ENCODE results near the gene RENBP.

- no peak for TF ChIP-seq POLR2A (IDR thresholded peaks at IDR 0.05)
- TF ChIP-seq, protein P1, sequence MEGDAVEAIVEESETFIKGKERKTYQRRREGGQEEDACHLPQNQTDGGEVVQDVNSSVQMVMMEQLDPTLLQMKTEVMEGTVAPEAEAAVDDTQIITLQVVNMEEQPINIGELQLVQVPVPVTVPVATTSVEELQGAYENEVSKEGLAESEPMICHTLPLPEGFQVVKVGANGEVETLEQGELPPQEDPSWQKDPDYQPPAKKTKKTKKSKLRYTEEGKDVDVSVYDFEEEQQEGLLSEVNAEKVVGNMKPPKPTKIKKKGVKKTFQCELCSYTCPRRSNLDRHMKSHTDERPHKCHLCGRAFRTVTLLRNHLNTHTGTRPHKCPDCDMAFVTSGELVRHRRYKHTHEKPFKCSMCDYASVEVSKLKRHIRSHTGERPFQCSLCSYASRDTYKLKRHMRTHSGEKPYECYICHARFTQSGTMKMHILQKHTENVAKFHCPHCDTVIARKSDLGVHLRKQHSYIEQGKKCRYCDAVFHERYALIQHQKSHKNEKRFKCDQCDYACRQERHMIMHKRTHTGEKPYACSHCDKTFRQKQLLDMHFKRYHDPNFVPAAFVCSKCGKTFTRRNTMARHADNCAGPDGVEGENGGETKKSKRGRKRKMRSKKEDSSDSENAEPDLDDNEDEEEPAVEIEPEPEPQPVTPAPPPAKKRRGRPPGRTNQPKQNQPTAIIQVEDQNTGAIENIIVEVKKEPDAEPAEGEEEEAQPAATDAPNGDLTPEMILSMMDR (IDR thresholded peaks at IDR 0.05), result no peak
Observed at GRCh38 chrX:153968754-153969124, 24.3 kb upstream of the RENBP start.

All from body of pancreas (tissue), 4 donors.